ENCODE data around the gene DNPEP. TPM values are rescaled to one million over a fixed set of nuclear protein-coding genes. Genes with fewer than 3 reads are reported as not detected.

The DNPEP gene
- total RNA-seq, 1 experiment from 2014 or later = 60.9 TPM

- no peak overlapping the region for H3K56ac ChIP-seq (ENCODE audit: insufficient read length, low read depth, low read length)
- no peaks in the 10 kb centered on the region for H4K20me1 ChIP-seq (ENCODE audit: control insufficient read depth, insufficient read depth, insufficient read length)
- no peak overlapping the region for H2BK12ac ChIP-seq (ENCODE audit: insufficient read length, low read depth, low read length)
- H4K5ac ChIP-seq (ENCODE audit: insufficient read length, low read depth, low read length) = peak overlapping the region; percentile 23
- no peaks in the 10 kb centered on the region for H3K23me2 ChIP-seq (ENCODE audit: insufficient read length, low read depth, low read length, poor library complexity, severe bottlenecking)
- peak overlapping the region in 1 of 3 experiments; percentile 67; a peak in 1 of 7 replicates for H3K27ac Mint-ChIP-seq
- H3K4me2 ChIP-seq (ENCODE audit: insufficient read depth, insufficient read length, low read length) = no peak overlapping the region
- no peak overlapping the region for H2BK120ac ChIP-seq (ENCODE audit: low read depth, low read length, poor library complexity, severe bottlenecking)
- no peak overlapping the region for H3K4me3 Mint-ChIP-seq
- H4K91ac ChIP-seq (ENCODE audit: insufficient read length, low read depth, low read length) = no peak overlapping the region
- H3K4me1 ChIP-seq (ENCODE audit: insufficient read depth, low read length) = peaks cover 13% of the 10 kb centered on the region; the same call in 1 of the 2 replicates
- H3K18ac ChIP-seq (ENCODE audit: insufficient read length, low read depth, low read length) = no peak overlapping the region
- H3K27me3 ChIP-seq (ENCODE audit: insufficient read depth, low read length) = no peaks in the 10 kb centered on the region; the same call in 1 of the 2 replicates
- H3K23ac ChIP-seq (ENCODE audit: insufficient read length, low read depth, low read length) = no peak overlapping the region
- no peak overlapping the region for H3K9ac ChIP-seq (ENCODE audit: extremely low read depth, insufficient read length, low read length)
- no peak overlapping the region for H2AFZ ChIP-seq (ENCODE audit: low read length)
- no peak overlapping the region for H4K8ac ChIP-seq (replicated peaks; ENCODE audit: insufficient read length, low read depth, low read length)
- H3K4ac ChIP-seq (ENCODE audit: low read depth, low read length) = no peak overlapping the region
- no peak for TF ChIP-seq CTCF (conservative IDR thresholded peaks at IDR 0.05)
- H3K4me1 Mint-ChIP-seq = peaks cover 31 to 35% of the 10 kb centered on the region in 2 experiments
- no CpG with 5 or more reads among the region's 4 CpGs for WGBS (ENCODE audit: extremely low coverage, insufficient read length, low lambda C conversion rate)
- DNase-seq = no peak
- no peak overlapping the region for H2AK5ac ChIP-seq (ENCODE audit: insufficient read length, low read length)
- H3K27me3 Mint-ChIP-seq (ENCODE audit: low read depth) = peaks cover 24% of the 10 kb centered on the region
- no peak overlapping the region for H2BK15ac ChIP-seq (ENCODE audit: low read depth, low read length)
- no peaks in the 10 kb centered on the region; a peak in 1 of 7 replicates for H3K36me3 Mint-ChIP-seq (ENCODE audit: insufficient read depth in 1 of 3, low read depth in 3 of 3)
- H3K79me2 ChIP-seq (ENCODE audit: insufficient read depth, low read length) = no peaks in the 10 kb centered on the region
- H3K9me3 Mint-ChIP-seq = peaks cover 6 to 8% of the 10 kb centered on the region in 2 experiments; a peak in 4 of 5 replicates
- no peak overlapping the region for H3K27ac ChIP-seq (ENCODE audit: insufficient read length, low read depth, low read length)
- H2BK5ac ChIP-seq (ENCODE audit: insufficient read length, low read length) = no peak overlapping the region
- H2BK20ac ChIP-seq (ENCODE audit: low read depth, low read length, poor library complexity, severe bottlenecking) = no peak overlapping the region
- H3K9me3 ChIP-seq (ENCODE audit: control insufficient read depth, low read depth, low read length) = no peaks in the 10 kb centered on the region
- no peaks in the 10 kb centered on the region for H3K79me1 ChIP-seq (ENCODE audit: insufficient read depth, low read depth, low read length, poor library complexity, severe bottlenecking)
- H3K14ac ChIP-seq (ENCODE audit: insufficient read depth, low read length) = no peak overlapping the region
- no peak overlapping the region for H3T11ph ChIP-seq (ENCODE audit: low read length)
Measured at GRCh38 chr2:219416938-219417337, 29.2 kb upstream of the DNPEP start.
